ENCODE data around the gene BMP8B.

Gene BMP8B

DNA sequence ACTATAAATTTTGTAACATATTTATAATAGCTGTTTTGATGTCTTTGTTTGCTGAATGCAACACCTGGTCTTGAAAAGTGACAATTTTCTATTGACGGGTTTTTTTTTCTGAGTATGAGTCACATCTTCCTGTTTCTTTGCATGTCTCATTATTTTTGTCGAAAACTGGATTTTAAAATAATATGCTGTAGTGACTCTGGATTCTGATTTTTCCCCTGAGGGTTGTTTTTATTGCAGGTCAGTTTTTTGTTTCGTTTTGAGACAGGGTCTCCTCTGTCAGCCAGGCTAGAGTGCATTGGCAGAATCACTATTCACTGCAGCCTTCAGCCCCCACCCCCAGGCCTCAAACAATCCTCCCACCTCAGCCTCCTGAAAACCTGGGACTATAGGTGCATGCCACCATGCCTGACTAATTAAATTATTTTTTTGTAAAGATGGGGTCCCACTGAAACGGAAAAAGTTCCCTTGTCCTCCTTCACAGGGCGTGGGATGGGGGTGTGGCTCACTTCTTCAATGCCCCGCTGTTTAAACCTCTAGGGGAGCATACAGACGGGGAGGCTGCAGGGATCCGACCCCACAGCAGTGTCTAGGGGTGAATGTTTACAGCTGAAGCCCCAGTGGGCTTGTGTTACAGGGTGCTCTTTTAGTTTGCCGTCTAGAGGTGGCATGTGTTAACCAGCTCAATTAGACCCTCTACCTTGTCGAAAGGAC, 61.3 kb downstream of the BMP8B start:
- H3K27me3 ChIP-seq (ENCODE audit: control insufficient read depth in 5 of 5, insufficient read depth in 4 of 5, low read length in 5 of 5): peaks cover 12 to 25% (median 13%) of the 10 kb centered on the region in 5 donors
- no peak overlapping the region for H3K4me3 ChIP-seq (ENCODE audit: low read depth in 1 of 5, low read length in 5 of 5)
- no peak overlapping the region for H3K9ac ChIP-seq (ENCODE audit: low read length in 5 of 5)
- no peaks in the 10 kb centered on the region for H3K4me1 ChIP-seq (ENCODE audit: control insufficient read depth in 5 of 5, insufficient read depth in 5 of 5, low read length in 5 of 5)
- no peaks in the 10 kb centered on the region for H3K36me3 ChIP-seq (ENCODE audit: control insufficient read depth in 5 of 5, insufficient read depth in 5 of 5, low read length in 5 of 5)
- no peaks in the 10 kb centered on the region for H3K9me3 ChIP-seq (ENCODE audit: control insufficient read depth in 5 of 5, low read length in 5 of 5)
- no peak overlapping the region for H3K27ac ChIP-seq (ENCODE audit: low read depth, low read length)

- H3K4me1 ChIP-seq (ENCODE audit: control insufficient read depth in 5 of 5, insufficient read depth in 5 of 5, low read length in 5 of 5): no peaks in the 10 kb centered on the region
- no peak overlapping the region for H3K9ac ChIP-seq (ENCODE audit: low read length in 5 of 5)
- H3K9me3 ChIP-seq (ENCODE audit: control insufficient read depth in 5 of 5, low read length in 5 of 5): no peaks in the 10 kb centered on the region
- no peaks in the 10 kb centered on the region for H3K36me3 ChIP-seq (ENCODE audit: control insufficient read depth in 5 of 5, insufficient read depth in 5 of 5, low read length in 5 of 5)
- no peak overlapping the region for H3K27ac ChIP-seq (ENCODE audit: low read depth, low read length)
- no peak overlapping the region for H3K4me3 ChIP-seq (ENCODE audit: low read depth in 1 of 5, low read length in 5 of 5)
- peaks cover 12 to 23% (median 13%) of the 10 kb centered on the region in 5 donors for H3K27me3 ChIP-seq (ENCODE audit: control insufficient read depth in 5 of 5, insufficient read depth in 4 of 5, low read length in 5 of 5)
Observed at GRCh38 chr1:39726600-39726999, 62.1 kb downstream of the BMP8B start.

GRCh38 chr1:39722495-39722894, 66.2 kb downstream of the BMP8B start:
- no peak overlapping the region for H3K9ac ChIP-seq (ENCODE audit: low read length in 5 of 5)
- H3K27ac ChIP-seq (ENCODE audit: low read depth, low read length): no peak overlapping the region
- H3K4me1 ChIP-seq (ENCODE audit: control insufficient read depth in 5 of 5, insufficient read depth in 5 of 5, low read length in 5 of 5): no peaks in the 10 kb centered on the region

DNA sequence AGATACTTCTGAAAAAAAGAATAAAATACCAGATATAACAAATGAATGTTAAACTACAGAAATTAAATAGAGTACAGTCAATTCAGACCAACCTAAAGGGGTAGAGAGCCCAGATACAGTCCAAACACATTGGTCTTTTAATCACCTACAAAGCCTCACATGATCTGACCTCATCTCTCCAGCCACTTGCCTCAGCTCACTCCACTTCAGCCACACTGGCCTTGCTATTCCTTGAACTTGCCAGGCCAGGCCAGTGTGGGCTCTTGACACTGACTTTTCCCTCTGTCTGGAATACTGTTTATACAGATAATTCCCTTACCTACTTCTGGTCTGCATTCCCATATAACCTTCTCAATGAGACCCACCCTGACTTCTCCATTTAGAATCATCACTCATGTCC, 67.0 kb downstream of the BMP8B start:
- Histone ChIP-seq H3K4me3 (ENCODE audit: low read depth in 1 of 5, low read length in 5 of 5) (no peak overlapping the region), H3K36me3 (ENCODE audit: control insufficient read depth in 5 of 5, insufficient read depth in 5 of 5, low read length in 5 of 5) (no peaks in the 10 kb centered on the region), H3K27ac (ENCODE audit: low read depth, low read length) (no peak overlapping the region), H3K9ac (ENCODE audit: low read length in 5 of 5) (no peak overlapping the region), H3K4me1 (ENCODE audit: control insufficient read depth in 5 of 5, insufficient read depth in 5 of 5, low read length in 5 of 5) (no peaks in the 10 kb centered on the region), H3K27me3 (ENCODE audit: control insufficient read depth in 5 of 5, insufficient read depth in 4 of 5, low read length in 5 of 5) (peaks cover 6 to 14% (median 10%) of the 10 kb centered on the region in 5 donors), H3K9me3 (ENCODE audit: control insufficient read depth in 5 of 5, low read length in 5 of 5) (no peaks in the 10 kb centered on the region)

More at GRCh38 chr1:39722495-39722894, 66.2 kb downstream of the BMP8B start:
- Histone ChIP-seq H3K36me3 (ENCODE audit: control insufficient read depth in 5 of 5, insufficient read depth in 5 of 5, low read length in 5 of 5) (no peaks in the 10 kb centered on the region), H3K27me3 (ENCODE audit: control insufficient read depth in 5 of 5, insufficient read depth in 4 of 5, low read length in 5 of 5) (peaks cover 3 to 15% (median 11%) of the 10 kb centered on the region in 5 donors), H3K9me3 (ENCODE audit: control insufficient read depth in 5 of 5, low read length in 5 of 5) (no peaks in the 10 kb centered on the region), H3K4me3 (ENCODE audit: low read depth in 1 of 5, low read length in 5 of 5) (no peak overlapping the region)

- Histone ChIP-seq H3K4me3 (ENCODE audit: low read depth in 1 of 5, low read length in 5 of 5) (no peak overlapping the region), H3K9ac (ENCODE audit: low read length in 5 of 5) (no peak overlapping the region), H3K9me3 (ENCODE audit: control insufficient read depth in 5 of 5, low read length in 5 of 5) (no peaks in the 10 kb centered on the region), H3K4me1 (ENCODE audit: control insufficient read depth in 5 of 5, insufficient read depth in 5 of 5, low read length in 5 of 5) (no peaks in the 10 kb centered on the region), H3K27ac (ENCODE audit: low read depth, low read length) (no peak overlapping the region), H3K36me3 (ENCODE audit: control insufficient read depth in 5 of 5, insufficient read depth in 5 of 5, low read length in 5 of 5) (no peaks in the 10 kb centered on the region), H3K27me3 (ENCODE audit: control insufficient read depth in 5 of 5, insufficient read depth in 4 of 5, low read length in 5 of 5) (peaks cover 6 to 17% (median 10%) of the 10 kb centered on the region in 5 donors)
Observed at GRCh38 chr1:39720094-39720999, 68.3 kb downstream of the BMP8B start.

GRCh38 chr1:39717809-39718208, 70.9 kb downstream of the BMP8B start:
- no peaks in the 10 kb centered on the region for H3K9me3 ChIP-seq (ENCODE audit: control insufficient read depth in 5 of 5, low read length in 5 of 5)
- H3K27me3 ChIP-seq (ENCODE audit: control insufficient read depth in 5 of 5, insufficient read depth in 4 of 5, low read length in 5 of 5): peaks cover 8 to 23% (median 10%) of the 10 kb centered on the region in 5 donors
- H3K36me3 ChIP-seq (ENCODE audit: control insufficient read depth in 5 of 5, insufficient read depth in 5 of 5, low read length in 5 of 5): no peaks in the 10 kb centered on the region
- H3K27ac ChIP-seq (ENCODE audit: low read depth, low read length): no peak overlapping the region
- H3K4me3 ChIP-seq (ENCODE audit: low read depth in 1 of 5, low read length in 5 of 5): no peak overlapping the region
- no peaks in the 10 kb centered on the region for H3K4me1 ChIP-seq (ENCODE audit: control insufficient read depth in 5 of 5, insufficient read depth in 5 of 5, low read length in 5 of 5)
- no peak overlapping the region for H3K9ac ChIP-seq (ENCODE audit: low read length in 5 of 5)

- no peak overlapping the region for H3K4me3 ChIP-seq (ENCODE audit: low read depth in 1 of 5, low read length in 5 of 5)
- no peak overlapping the region for H3K9ac ChIP-seq (ENCODE audit: low read length in 5 of 5)
- H3K36me3 ChIP-seq (ENCODE audit: control insufficient read depth in 5 of 5, insufficient read depth in 5 of 5, low read length in 5 of 5): no peaks in the 10 kb centered on the region
- H3K9me3 ChIP-seq (ENCODE audit: control insufficient read depth in 5 of 5, low read length in 5 of 5): no peaks in the 10 kb centered on the region
- H3K27me3 ChIP-seq (ENCODE audit: control insufficient read depth in 5 of 5, insufficient read depth in 4 of 5, low read length in 5 of 5): peaks cover 9 to 40% (median 13%) of the 10 kb centered on the region in 5 donors
- H3K27ac ChIP-seq (ENCODE audit: low read depth, low read length): no peak overlapping the region
- H3K4me1 ChIP-seq (ENCODE audit: control insufficient read depth in 5 of 5, insufficient read depth in 5 of 5, low read length in 5 of 5): no peaks in the 10 kb centered on the region
Observed at GRCh38 chr1:39713557-39713956, 75.1 kb downstream of the BMP8B start.

DNA sequence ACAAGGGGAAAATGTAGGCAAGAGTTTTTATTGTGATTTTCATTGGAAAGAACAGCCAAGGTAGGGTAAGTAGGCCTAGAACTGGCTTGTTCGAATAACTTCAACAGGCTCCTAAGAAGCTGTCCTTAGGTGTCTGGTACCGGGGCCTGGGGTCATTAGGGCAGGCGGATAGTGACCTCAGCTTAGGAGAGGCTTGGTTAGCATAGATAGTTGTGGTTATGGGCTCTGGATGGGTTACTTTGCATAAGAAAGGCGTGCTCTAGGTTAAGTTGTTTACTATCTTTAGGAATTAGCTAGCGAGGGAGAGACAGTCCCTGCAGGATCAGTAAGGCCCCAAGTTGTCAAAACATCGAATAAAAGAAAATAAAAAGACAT, 76.7 kb downstream of the BMP8B start:
- Histone ChIP-seq H3K36me3 (ENCODE audit: control insufficient read depth in 5 of 5, insufficient read depth in 5 of 5, low read length in 5 of 5) (no peaks in the 10 kb centered on the region), H3K9me3 (ENCODE audit: control insufficient read depth in 5 of 5, low read length in 5 of 5) (no peaks in the 10 kb centered on the region), H3K9ac (ENCODE audit: low read length in 5 of 5) (no peak overlapping the region), H3K4me1 (ENCODE audit: control insufficient read depth in 5 of 5, insufficient read depth in 5 of 5, low read length in 5 of 5) (no peaks in the 10 kb centered on the region), H3K4me3 (ENCODE audit: low read depth in 1 of 5, low read length in 5 of 5) (no peak overlapping the region), H3K27me3 (ENCODE audit: control insufficient read depth in 5 of 5, insufficient read depth in 4 of 5, low read length in 5 of 5) (peaks cover 3 to 30% (median 8%) of the 10 kb centered on the region in 5 donors), H3K27ac (ENCODE audit: low read depth, low read length) (no peak overlapping the region)

- H3K27me3 ChIP-seq (ENCODE audit: control insufficient read depth in 5 of 5, insufficient read depth in 4 of 5, low read length in 5 of 5): peaks cover 3 to 30% (median 3%) of the 10 kb centered on the region in 5 donors
- H3K4me1 ChIP-seq (ENCODE audit: control insufficient read depth in 5 of 5, insufficient read depth in 5 of 5, low read length in 5 of 5): no peaks in the 10 kb centered on the region
- H3K27ac ChIP-seq (ENCODE audit: low read depth, low read length): no peak overlapping the region
- H3K9ac ChIP-seq (ENCODE audit: low read length in 5 of 5): no peak overlapping the region
- no peak overlapping the region for H3K4me3 ChIP-seq (ENCODE audit: low read depth in 1 of 5, low read length in 5 of 5)
- no peaks in the 10 kb centered on the region for H3K9me3 ChIP-seq (ENCODE audit: control insufficient read depth in 5 of 5, low read length in 5 of 5)
- H3K36me3 ChIP-seq (ENCODE audit: control insufficient read depth in 5 of 5, insufficient read depth in 5 of 5, low read length in 5 of 5): no peaks in the 10 kb centered on the region
Observed at GRCh38 chr1:39711104-39711965, 77.3 kb downstream of the BMP8B start.
